ENCODE measurements around the gene SMIM43.
A peak's percentile ranks its signal among the peaks of the same experiment; 100 is the strongest.

The SMIM43 gene

DNA sequence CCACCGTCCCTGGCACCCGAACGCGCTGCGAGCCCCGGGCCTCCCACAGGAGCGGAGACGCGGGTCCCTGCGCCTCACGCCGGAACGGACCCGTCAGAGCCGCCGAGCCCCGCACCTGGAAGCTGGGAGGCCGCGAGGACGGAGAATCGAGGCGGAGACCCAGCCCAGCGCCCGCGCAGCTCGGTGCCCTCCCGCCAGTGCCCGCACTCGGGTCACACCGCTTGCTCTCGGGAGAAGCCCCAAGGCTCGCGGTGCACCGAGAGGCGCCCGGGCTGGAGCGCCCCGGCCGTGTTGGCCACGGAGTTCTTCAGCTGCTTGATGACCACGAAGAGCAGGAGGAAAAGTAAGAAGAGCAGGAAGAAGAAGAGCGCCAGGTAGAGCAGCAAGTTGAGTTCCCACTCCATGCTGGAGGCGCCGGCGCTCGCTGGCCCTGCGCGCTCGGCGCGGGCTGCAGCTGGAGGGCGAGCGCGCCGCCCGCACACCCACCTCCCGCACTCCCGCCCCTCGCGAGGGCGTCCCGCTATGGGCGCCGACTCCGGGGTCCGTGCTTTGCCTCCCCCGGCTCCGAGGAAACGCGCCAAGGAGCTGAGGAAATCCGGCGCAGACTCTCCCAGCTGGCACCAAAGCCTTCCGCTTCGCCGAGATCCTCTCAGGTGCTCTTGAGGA, at the start of gene SMIM43:
Gene SMIM43 (minus strand): TSS at position 463 of the 666 bp plus-strand sequence. CDS start 59 bp downstream, at position 404.
- no peak for DNase-seq (ENCODE audit: low read depth)

DNA sequence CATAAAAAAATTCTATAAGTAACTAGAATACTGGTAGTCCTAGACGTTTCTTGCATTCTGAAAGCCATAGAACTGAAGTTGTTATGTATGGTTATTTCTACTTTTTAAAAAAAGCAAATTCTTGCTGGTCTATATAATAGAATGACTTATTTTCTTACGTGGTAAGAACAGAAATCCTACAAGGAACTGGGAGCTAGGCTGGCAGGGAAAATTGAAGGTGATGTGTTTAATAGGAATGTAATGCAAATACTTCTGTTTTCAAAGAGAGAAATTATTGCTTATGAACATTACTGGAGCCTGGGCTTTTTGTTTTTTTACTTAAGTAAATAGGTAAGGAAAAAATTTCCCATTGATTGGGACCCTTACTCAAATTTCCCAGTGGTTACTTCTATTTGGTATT, 49.8 kb upstream of the SMIM43 start:
- no peak for DNase-seq (ENCODE audit: low read depth)

DNA sequence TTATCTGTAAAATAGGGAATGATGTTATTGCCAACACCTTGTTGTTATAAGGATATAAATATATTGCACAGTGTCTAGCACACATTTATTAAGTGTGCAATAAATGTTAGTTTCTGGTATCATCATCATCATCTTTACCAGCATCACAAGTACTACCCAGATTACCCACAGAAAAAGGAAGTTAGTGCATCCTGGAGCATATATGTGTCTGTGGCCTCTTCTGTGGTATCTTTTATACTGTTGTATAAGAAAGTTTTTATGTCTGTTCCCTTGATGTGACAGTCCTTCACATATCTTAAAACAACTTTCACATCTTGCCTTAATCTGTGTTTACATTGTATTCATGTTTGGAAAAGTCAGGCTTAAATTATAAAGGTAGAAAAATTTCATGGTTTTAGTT, 46.2 kb upstream of the SMIM43 start:
- no peak for DNase-seq (ENCODE audit: low read depth)

DNA sequence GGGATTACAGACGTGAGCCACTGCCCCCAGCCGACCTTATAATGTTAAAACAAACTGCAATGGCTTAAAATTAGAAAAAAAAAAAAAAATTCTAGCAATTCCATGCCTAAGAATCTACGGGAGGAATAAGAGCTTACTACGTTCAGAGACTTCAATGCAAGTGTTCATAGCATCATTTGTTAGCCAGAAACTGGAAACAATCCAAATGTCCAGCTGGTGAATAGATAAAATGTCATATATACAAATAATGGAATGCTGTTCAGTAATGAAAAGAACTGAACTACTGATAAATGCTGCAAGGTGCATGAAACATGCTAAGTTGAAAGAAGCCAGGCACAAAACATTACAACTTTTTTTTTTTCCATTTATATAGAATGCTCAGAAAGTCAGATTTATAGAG, 41.4 kb upstream of the SMIM43 start:
- DNase-seq (ENCODE audit: low read depth): no peak

DNA sequence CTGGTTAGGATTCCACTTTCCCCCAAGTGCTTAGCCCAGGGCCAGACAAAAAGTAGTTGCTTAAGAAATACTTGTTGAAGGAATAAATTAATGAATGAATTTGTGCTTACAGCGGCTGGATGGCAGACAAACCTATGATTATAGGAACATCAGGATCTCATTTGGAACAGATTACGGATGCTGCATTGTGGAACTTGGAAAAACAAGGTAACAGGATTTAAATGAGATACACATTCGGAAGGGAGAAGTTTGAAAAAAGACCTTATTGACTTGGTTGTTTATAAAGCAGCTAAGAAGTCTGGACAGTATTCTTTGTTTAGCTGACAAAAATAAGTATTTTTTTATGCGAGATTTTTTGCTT, 36.7 kb upstream of the SMIM43 start:
- no peak for DNase-seq (ENCODE audit: low read depth)

DNA sequence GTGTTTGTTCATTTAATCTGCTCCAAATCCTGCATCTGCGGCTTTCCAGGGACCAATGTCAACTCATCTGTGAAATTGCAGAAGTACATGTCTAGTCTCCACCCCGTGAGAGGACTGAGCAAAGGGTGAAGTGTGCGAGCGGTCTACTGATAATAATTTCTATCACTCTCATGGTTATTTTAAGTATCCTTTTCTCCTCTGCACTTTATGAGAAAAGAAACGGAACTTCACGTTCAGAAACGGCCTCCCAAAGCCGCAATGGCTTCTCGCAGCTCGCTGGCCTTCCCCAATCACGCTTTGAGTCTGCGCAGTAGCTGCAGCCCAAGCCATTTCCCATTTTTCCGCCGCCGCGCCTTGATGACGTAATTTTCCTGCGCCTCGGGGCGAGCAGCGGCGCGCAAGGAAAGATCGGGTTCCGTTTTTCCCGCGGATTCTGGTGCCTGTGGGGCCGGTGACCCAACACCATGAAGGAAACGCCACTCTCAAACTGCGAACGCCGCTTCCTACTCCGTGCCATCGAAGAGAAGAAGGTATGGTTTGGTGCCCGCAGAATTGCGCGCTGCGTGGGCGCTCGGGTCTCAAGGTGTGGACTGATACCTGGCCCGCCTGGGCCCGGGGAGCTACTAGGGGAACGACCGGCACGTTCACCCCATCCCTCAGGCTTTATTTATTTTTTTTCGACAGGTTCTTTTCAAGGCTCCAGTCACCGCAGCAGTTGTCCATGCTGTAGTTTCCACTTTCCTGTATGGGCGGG, 36.2 kb upstream of the SMIM43 start, which contains the start of gene EXOSC9:
Gene EXOSC9 (plus strand): TSS at position 363 of the 754 bp plus-strand sequence. CDS start 102 bp downstream, at position 465.
- DNase-seq (ENCODE audit: low read depth): peak; percentile 95

DNA sequence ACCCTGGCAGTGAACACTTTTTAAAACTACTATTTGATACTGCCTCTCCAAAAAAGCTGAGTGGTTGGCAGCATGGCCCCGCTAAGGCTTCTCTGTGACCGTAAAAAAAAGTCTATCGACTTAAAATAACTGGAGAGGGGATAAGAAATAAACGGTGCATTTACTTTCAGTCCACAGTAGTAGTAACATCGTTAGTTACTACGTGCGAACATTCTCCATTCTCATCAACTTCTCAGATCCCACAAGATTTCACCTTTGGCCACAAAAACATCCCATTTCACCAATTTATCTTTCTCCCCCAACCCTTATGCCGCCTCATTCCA, 35.6 kb upstream of the SMIM43 start:
- DNase-seq (ENCODE audit: low read depth): no peak

DNA sequence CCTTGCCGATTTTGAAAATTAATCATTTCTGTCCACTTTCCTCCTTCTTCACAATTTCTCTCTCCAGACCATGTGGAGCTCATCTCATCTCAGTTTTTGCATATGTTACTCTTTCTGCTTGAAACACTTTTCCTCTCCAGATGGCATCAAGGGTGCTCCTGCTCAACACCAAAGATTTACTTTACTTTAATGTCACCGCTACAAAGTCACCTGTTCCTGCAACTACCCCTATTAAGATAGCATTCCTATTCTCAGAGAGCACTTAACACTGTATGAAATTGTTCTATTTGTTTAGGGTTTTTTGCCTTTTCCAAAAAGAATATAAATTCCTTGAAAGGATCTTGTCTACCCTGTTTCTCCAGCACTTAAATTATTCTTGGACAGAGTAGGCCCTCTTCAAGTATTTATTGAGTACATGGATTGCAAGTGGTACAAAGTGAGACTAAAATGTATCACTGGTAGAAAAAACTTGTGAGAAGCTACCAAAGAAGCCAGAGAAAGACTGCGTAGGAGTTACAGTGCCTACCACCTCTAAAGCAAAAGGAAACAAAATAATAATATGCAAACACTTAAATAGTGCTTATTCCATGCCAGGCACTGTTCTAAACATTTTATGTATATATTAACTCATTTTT, 35.0 kb upstream of the SMIM43 start:
- no peak for DNase-seq (ENCODE audit: low read depth)

DNA sequence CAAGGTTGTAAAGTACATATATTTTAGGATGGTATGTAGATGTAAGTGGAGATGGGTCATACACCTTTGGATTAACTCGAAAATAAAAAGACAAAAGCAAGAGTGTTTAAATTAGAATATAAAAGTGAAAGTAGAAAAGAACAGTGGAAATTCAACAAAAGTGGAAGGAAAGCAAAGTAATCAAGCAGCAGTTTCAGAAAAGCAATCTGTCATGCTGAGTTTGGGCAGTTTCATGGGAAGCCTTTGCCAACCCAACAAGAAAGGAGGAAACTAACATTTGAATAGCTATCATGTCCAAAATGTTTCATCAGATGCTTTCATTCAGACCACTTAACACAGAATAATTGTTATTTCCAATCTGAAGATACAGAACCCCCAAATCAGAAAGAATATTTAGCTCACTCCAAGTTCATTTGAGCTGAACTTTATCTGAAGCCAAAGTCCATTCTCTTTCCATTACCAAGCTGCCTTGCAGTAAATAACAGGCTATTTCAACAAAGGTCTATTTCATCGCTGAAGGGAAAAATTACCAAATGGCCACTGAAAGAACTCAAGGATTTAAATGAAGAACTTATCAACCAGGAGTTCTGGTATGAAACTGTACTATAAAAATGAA, 34.4 kb upstream of the SMIM43 start:
- DNase-seq (ENCODE audit: low read depth): no peak

DNA sequence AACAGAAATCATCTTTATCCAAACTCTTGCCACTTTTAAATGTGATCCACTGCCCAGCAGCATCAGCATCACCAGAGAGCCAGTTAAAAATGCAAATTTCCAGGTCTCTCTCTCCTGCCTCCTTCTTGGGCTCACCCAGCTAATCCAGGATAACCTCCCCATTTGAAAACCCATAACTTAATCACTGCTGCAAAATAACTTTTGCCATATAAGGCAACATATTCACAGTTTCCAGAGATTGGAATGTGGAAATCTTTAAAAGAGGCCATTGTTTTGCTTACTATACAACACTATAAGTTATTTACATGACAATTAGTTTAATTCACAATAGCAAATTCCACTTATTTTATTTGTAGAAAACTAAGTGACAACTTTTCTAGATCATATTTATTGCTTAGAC, 31.3 kb upstream of the SMIM43 start:
- no peak for DNase-seq (ENCODE audit: low read depth)

DNA sequence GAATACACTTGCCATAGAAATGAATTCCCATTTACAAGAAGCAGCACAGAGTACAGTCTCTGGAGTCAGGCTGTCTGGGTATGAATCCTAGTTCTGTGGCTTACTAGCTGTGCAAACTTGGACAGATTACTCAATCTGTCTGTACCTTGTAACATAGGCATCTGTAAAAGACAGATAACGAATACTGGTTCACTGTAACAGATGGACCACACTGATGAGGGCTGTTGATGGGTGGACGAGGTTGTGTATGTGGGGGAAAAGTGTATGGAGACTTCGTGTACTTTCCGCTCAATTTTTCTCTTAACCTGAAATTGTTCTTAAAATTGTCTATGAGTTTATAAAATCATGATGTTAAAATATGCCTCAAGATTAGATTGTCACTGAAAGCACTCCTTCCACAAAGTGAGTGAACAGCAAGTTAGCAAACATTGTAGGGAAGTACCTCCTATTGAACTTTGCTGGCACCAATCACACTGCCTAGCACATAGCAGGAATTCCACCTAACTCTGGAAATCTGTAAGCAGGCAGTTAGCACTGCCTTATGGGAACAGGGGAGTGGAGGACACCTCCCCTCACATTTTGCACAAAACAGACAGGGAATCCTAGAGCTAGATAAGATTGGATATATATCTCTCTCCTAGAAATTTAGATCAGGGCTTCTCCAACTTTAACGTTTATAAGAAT, 29.7 kb upstream of the SMIM43 start:
- DNase-seq (ENCODE audit: low read depth): no peak

DNA sequence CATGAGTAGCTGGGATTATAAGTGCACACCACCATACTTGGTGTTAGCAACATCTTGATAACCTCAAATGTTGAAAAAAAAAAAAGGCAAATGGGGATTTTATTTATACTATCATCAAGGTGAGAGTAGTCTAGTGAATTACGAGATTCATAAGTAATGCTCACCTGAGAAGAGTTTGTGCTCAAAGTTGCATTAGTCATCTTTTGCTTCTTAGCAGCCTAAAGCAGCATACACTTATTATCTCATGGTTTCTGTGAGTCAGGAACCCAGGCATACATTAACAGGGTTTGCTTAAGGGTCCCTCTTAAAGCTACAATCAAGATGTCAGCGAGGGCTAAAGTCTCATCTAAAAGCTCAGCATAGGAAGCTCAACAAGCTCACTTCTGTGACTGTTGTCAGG, 28.0 kb upstream of the SMIM43 start:
- DNase-seq (ENCODE audit: low read depth): no peak

DNA sequence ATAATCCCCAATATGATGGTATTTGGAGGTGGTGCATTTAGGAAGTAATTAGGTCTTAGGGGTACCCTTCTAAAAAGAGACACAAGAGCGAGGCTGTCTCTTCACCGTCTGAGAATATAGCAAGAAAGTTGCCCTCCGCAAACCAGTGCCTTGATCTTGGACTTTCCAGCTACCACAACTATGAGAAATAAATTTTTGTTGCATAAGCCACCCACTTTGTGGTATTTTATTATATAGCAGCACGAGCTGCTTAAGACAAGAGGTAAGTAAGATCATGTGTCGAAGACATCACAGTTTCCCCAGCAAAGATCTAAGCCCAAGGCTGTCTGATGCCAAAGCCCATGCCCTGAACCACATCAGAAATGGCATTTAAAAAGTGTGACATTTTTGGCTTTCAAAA, 26.5 kb upstream of the SMIM43 start:
- no peak for DNase-seq (ENCODE audit: low read depth)

DNA sequence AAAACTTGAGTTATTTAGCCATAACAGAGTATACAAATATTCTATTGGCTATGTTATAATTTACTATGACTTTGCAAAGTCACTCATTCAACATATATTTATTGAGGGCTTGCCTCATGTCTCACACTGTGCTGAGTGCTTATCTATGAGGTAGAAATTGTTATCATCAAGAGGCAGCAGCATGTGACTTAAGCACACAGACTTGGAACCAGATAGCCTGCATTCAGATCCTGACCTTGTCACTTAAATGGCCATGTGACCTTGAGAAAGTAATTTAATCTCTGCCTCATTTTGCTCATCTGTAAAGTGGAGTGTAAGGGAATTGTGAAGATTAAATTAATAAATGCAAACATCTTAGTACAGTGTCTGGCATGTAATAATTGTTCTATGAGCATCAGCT, 26.0 kb upstream of the SMIM43 start:
- DNase-seq (ENCODE audit: low read depth): no peak

DNA sequence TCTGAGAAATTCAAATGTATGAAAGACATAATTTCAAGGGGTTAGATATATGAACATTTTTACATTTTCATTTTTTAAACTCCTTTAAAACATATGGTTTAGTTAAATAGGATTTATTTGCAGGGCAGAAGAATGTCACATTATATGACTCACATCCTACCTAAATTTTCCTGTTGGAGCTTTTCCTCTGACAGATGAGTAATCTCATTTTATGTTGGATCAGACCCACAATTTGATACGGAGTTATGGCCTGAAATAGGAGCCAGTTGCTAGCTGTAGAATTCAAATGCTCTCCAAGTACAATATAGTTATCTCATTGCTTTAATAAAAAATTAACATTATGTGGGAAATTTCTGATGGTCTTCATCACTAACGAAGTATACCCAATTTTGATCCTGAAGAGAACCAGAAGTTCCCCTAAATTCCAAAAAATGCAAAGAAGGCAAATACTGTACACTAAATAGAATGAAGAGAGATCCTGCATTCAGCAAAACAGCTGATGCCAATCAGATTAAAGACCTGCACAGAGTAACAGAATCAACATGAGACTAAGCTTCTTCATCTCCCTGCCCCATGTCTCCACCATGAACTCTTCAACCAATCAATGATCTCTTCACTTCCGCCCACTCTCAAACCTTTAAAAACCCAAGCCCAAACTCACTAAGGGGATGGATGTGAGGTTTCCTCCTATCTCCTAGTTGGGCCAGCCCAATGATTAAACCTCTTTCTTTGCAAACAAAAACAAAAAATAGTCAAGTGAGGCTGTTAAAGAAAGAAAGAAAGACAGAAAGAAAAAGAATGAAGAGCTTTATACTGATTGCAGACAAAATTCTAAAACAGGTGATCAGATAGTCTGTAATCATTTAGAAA, 25.2 kb upstream of the SMIM43 start:
- no peak for DNase-seq (ENCODE audit: low read depth)

DNA sequence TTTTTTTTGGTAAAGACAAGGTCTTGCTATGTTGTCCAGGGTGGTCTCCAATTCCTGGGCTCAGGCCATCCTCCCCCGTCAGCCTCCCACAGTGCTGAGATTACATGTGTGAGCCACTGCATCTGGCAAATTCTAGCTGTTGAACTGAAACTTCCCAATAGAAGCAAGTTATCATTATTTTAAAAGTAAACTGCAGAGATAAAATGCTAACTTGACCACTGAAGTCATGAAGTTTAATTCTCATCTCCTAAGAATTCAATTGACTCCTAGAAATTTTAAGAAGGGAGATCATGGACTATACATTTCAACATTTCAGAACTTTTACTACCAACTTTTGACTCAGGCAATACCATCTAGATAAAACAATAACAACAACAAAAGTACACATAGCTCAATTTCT, 24.5 kb upstream of the SMIM43 start:
- no peak for DNase-seq (ENCODE audit: low read depth)

DNA sequence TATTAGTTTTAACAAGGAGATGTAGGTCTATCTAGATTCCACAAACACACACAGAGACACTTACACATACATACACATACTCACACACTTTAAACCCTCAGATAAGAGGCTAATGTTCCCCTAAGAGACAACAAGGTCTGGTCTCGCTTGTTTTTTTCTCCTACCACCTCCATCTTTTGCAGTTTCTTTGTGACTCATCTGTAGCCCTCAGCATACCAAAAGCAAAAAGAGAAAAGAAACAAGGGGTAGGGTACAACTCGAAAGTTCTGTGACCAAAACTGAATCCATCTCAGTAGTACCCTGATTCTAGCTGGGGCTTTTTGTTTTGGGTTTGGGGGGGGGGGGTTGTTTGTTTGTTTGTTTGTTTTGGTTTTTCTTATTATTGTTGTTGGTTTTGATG, 23.9 kb upstream of the SMIM43 start:
- DNase-seq (ENCODE audit: low read depth): no peak

DNA sequence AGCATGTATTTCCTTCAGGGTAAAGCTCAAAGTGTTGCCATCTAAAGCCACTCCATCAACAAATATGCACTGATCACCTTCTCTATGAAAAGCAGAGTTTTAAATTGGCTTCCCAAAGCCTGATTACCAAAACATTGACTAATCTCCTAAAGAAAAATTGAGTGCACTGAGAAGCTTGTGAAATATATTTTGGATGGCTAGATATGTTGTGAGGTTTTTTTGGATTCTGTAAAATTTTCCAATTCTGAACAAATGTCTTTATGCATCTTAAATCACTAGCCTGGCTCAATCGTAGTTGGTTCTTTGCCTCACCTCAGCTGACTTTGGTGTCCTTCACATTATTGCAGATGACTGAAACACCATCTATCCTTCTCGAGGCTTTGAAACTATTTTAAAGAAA, 21.3 kb upstream of the SMIM43 start:
- no peak for DNase-seq (ENCODE audit: low read depth)

DNA sequence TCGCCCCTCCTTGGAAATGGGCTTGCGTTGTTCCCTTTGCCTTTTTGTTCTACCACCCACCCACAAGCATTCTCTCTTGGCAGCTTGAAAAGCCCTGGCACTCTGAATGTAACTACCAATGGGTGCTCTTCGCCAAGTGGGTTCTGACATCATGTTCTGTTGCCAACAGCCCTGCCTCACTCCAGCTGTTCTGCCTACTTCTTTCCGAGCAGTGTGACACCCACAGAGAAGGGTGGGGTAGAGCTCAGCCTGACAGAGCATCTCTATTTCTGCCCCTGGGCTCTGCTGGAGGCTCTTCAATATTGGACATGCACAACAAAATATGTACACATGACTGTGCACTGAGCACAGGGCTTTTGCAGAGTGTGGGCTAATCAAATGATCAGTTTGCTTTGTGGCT, 20.5 kb upstream of the SMIM43 start:
- DNase-seq (ENCODE audit: low read depth): no peak

DNA sequence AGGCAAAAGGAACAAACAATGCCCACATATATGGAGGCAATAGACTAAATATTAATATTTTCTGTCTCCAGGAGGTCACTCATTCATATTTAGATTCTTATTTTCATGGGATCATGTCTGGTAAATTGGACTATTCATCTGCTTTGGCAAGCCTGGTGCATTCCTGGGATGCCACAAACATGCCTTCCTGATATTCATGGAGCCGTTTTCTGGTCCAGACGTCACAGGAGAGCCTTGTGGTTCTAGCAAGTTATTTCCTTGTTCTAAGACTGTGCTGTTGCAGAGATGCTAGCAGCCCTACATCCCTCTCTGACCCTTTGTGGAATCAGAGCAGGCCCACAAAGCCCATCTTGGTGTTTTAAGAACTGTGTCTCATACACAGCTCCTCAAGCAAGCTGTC, 20.0 kb upstream of the SMIM43 start:
- no peak for DNase-seq (ENCODE audit: low read depth)

DNA sequence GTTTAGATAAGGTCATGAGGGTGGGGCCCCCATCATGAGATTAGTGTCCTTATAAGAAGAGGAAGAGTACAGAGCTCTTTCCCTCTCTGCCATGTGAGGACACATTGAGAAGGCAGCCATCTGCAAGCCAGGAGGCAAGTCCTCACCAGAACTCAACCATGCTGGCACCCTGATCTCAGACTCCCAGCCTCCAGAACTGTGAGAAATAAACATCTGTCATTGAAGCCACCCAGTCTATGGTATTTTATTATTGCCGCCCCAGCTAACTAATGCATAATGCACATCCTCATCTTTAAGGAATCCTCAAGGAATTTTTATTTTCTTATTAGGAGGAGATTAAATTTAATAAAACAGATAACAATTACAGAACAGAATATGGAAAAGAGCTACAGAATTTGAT, 19.4 kb upstream of the SMIM43 start:
- no peak for DNase-seq (ENCODE audit: low read depth)

DNA sequence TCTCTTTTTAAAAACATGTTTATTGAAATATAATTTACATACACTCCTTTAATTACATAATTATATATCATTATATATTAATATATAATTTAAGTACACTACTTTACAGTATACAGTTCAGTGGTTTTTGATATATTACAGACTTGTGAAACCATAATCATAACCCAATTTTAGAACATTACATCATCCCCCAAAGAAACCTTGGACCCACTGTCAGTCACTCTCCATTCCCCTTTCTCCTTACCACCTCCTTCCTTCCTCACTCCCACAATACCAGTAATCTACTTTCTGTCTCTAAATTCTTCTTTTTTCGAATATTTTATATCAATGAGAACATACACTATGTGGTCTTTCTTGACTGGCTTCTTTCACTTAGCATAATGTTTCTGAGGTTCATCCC, 18.2 kb upstream of the SMIM43 start:
- no peak for DNase-seq (ENCODE audit: low read depth)
